ENCODE measurements around the gene ATP2A3.

DNA sequence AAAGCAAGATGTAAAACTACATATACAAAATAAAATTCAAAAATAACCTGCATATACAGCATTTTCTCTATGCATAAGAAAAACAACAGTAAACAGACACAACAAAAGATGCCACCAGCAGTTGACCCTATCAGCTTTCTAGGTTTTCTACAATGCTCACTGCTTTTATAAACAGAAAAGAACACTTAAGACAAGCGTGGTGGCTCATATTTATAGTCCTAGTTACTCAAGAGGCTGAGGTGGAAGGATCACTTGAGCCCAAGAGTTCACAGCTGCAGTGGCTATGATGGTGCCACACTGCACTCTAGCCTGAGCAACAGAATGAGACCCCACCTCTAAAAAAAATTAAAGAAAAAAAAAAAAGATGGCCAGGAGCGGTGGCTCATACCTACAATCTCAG is 46.5 kb upstream of the ATP2A3 start:
- TF ChIP-seq TARDBP (IDR thresholded peaks at IDR 0.05) (no peak), FOXM1 (IDR thresholded peaks at IDR 0.05; ENCODE audit: borderline replicate concordance) (no peak)

Measured in HEK293T (cell line).